Coronary artery (tissue), 2 donors: ENCODE results near the gene TRIM29.

Source experiments
- DNase-seq: peaks from one replicate; pipeline ENCODE4 v3.0.0-alpha.2; 2017; ENCODE audit warnings: low spot score
- H3K27ac ChIP-seq, 2 donors: fragments of 200-600 bp; sonication (generic); one replicate each; pipeline ENCODE4 v1.5.1; 2016 to 2019
- H3K4me3 ChIP-seq: fragments of 200-600 bp; sonication (generic); 2 replicates; pipeline ENCODE4 v1.5.1; 2016; ENCODE audit warnings: mild to moderate bottlenecking, moderate library complexity
- TF ChIP-seq, protein P1 (sequence below): fragments of 200-600 bp; sonication (generic); IDR thresholded peaks from one replicate; pipeline ENCODE4 v1.5.1; 2019; ENCODE audit warnings: antibody characterized with exemption

TRIM29 gene

DNA sequence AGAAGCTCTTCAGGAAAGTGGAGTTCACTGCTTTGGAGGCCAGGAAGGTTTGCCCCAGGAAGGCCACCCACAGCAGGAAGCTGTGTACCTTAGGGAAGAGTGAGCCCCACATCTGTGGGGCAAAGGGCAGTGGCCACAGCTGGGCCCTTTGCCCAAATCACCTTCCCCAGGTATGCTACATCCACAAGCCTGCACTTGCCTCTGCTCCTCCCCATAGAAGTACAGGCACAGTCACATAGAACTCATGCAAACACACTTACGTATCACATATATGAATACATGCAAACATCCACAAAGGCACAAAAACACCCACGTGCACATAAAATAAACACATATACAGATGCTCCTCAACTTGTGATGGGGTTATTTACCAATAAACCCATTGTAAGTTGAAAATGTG, 2.1 kb downstream of the TRIM29 start:
- DNase-seq: peak; percentile 46
- Histone ChIP-seq H3K27ac (no peak overlapping the region), H3K4me3 (no peak overlapping the region)
- TF ChIP-seq, protein P1, sequence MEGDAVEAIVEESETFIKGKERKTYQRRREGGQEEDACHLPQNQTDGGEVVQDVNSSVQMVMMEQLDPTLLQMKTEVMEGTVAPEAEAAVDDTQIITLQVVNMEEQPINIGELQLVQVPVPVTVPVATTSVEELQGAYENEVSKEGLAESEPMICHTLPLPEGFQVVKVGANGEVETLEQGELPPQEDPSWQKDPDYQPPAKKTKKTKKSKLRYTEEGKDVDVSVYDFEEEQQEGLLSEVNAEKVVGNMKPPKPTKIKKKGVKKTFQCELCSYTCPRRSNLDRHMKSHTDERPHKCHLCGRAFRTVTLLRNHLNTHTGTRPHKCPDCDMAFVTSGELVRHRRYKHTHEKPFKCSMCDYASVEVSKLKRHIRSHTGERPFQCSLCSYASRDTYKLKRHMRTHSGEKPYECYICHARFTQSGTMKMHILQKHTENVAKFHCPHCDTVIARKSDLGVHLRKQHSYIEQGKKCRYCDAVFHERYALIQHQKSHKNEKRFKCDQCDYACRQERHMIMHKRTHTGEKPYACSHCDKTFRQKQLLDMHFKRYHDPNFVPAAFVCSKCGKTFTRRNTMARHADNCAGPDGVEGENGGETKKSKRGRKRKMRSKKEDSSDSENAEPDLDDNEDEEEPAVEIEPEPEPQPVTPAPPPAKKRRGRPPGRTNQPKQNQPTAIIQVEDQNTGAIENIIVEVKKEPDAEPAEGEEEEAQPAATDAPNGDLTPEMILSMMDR: no peak

DNA sequence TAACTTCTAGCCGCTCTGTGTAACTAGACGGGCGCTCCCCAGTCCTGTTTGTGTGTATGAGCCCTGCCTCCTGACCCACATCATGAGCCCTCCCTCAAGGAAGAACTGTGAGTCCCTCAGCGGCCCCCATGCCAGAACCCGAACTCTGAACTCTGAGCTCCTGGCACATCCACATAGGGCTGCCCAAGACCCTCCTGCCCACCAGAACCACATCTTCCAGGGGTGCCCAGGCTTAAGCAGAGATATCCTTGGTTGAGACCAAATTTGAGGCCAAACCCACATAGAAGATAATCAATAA, 3.0 kb downstream of the TRIM29 start:
- no peak overlapping the region for H3K4me3 ChIP-seq
- TF ChIP-seq, protein P1: no peak
- no peak overlapping the region for H3K27ac ChIP-seq
- no peak for DNase-seq

DNA sequence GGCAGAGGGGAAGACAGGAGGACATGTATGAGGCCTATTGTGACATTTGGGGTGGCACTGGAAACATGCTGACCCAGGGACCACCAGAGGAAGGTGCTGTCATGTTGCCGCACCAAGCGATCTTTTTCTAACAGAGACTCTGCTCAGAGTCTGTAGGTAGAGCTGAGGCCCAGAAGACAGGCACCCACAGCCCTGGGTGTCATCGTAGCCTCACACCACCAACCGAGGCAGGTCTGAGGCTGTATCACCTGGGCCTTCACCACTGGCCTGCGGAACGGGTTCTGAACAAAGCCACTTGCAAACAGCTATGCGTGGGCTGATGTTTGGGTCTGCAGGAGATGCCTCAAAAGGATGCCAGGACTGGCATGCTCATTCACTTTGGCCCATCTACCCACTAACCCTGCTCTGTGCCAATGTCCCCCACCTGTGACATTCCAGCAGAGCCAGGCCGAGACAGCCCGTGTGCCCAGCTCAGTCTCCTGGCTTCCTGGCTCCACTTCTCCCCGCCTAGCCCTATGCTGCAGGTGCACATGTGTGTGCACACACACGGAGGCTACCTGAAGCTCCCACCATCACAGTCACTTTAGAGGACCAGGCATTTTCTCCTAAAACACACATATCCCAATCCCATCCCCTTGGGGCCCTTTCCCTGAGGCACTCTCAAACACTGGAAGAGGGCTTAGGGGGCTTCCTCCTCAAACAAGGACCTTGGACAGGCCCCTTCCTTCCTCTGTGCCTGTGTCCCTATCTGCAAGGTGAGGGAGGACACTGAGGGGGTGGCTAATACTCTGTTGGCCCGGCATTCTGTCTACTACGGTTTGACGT, 3.6 kb downstream of the TRIM29 start:
- no peak overlapping the region for H3K27ac ChIP-seq
- TF ChIP-seq, protein P1: no peak
- H3K4me3 ChIP-seq: no peak overlapping the region
- peak; percentile 61 for DNase-seq

DNA sequence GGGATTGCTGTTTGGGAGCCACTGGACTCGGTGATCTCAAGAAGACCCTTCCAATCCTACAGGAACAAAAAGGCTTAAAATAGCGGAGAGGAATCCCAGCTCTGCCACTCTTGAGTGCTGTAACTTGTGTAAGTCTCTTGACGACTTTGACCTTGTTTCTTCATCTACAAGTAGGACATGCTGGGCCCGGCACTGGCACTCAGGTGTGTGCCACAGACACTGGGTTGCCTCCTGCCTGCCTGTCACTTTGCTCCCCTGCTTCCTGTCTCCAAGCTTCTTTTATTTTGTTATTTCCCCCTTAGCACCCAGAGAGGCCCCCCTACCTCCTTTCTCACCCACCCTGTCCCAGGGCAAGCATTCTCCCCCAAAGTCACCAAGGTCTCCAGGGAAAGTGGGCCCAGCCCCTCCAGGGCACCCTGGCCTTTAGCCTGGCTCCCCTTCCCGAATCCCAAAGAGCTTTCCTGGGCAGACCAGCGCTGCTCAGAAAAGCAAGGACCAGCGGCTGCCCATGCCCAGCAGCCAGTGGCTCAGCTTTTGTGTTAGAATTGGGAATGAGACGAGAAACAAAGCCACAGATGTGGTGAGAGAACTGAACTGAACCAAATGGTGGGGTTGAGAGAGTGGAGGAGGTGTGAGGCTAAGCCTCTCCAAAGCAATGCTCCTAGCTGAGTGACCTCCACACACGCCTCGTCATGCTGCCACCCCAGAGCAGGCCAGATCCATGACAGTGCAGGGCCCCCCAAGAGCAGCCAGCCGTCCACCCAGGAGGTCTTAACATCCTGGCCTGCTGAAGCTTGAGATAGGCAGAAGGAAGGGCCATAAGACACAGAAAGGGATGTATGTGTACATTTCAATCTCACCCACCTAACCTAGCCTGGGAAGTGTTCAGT, 4.5 kb downstream of the TRIM29 start:
- TF ChIP-seq, protein P1: no peak
- peak; percentile 43 for DNase-seq
- H3K4me3 ChIP-seq: no peak overlapping the region
- no peak overlapping the region for H3K27ac ChIP-seq

DNA sequence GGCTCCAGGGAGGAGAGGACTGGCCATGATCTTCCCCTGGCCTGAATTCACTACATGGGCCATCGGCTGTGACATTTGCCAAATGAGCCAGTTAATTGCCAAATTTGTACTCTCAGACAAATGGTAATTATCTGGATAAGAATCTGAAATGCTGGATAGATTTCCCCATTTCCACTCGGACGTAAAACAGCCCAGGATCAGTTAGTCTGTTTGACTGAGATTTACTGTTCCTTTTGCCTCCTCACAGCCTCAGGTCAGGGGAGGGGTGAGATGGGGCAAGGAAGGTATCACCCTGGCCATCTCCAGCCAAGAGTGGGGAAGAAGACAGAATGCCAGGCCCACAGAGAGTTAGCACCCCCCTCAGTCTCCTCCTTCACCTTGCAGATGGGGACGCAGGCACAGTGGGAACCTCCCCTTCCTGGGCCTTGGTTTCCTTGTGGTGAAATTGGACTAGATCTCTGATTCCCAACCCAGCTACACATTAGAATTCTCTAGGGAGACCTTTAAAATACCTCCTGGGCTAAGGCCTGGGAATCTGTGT, 5.2 kb downstream of the TRIM29 start:
- no peak overlapping the region for H3K27ac ChIP-seq
- DNase-seq: peak; percentile 53
- TF ChIP-seq, protein P1: no peak
- no peak overlapping the region for H3K4me3 ChIP-seq

DNA sequence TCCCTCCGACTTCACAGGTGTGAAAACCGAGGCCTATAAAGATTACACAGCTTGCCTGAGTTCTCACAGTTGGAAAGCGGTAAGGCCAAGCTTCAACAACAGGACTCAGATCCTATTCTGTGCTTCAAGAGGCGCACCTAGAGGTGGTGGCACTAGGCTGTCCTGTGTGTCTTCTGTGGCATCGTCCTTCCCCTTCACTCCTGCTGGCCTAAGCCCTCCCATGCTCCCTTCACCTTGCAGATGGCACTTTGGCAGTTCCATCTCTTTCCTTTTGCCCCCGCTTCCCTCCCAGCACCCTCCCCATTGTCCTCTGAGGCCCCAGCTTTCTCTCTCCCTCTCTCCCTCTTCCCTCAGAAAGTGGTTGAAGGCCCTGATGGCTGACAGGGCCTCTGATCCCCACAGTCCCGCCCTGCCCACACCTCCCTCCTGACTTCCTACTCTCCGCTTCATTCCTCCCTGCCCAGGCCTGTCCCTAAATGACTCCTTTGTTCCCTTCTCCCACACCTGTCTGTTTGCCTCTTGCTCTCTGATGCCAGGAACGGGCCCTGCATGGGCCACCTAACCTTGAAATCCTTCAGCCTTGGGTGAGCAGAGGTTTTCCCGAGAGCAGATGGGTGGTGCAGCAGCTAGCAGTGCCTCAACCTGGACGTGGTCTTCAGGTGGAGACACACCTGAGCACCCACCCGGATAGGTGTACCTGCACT, 5.8 kb downstream of the TRIM29 start:
- peak; percentile 50 for DNase-seq

More for the DNA sequence above, 5.8 kb downstream of the TRIM29 start:
- TF ChIP-seq, protein P1: no peak
- no peak overlapping the region for H3K4me3 ChIP-seq
- H3K27ac ChIP-seq: no peak overlapping the region
